ENCODE results near the gene CYBA.

CYBA gene

DNA sequence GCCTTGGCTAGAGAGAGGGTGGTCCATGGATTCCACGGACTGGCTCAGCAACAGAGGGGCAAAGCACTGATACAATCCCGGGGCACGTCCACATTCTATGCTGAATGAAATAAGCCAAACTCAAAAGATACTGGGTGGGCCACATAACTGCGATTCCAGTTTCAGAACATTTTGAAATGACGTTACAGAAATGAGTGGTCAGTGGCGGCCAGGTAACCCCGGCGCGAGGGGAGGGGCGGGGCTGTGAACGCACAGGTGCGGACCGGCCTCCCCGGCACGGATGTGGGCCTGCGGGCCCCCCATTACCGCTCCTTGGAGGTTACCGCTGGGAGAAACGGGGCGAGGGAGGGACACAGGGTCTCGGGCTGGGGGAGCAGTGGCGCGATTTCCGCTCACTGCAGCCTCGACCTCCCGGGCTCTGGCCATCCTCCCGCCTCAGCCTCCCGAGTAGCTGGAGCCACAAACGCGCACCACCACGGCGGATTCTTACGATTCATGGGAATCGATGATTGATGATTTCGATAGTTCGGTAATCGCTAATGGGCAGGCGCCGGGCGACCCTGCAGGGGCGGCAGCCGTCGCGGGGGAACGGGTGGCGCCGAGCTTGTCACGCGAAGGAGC lies 11.5 kb upstream of the CYBA start:
- peak overlapping the region; percentile 70 for H3K4me3 ChIP-seq (replicated peaks; ENCODE audit: insufficient read depth, low read length)
- no peak for DNase-seq (ENCODE audit: low read depth in 1 of 2, low spot score in 1 of 2)
- TF ChIP-seq SPI1 (IDR thresholded peaks at IDR 0.05; ENCODE audit: borderline replicate concordance, low read depth) (no peak), CTCF (IDR thresholded peaks at IDR 0.05; ENCODE audit: insufficient read depth, low read length) (no peak), REST (IDR thresholded peaks at IDR 0.05; ENCODE audit: insufficient replicate concordance, low read depth) (no peak), GABPA (IDR thresholded peaks at IDR 0.05; ENCODE audit: low read depth) (no peak), POLR2AphosphoS5 (IDR thresholded peaks at IDR 0.05; ENCODE audit: low read depth) (no peak)
- H3K27me3 ChIP-seq (ENCODE audit: insufficient read depth, poor library complexity, severe bottlenecking) = no peaks in the 10 kb centered on the region
- H3K27ac ChIP-seq (replicated peaks) = no peak overlapping the region

- TF ChIP-seq GABPA (IDR thresholded peaks at IDR 0.05; ENCODE audit: low read depth) (no peak), SPI1 (IDR thresholded peaks at IDR 0.05; ENCODE audit: borderline replicate concordance, low read depth) (no peak), POLR2AphosphoS5 (IDR thresholded peaks at IDR 0.05; ENCODE audit: low read depth) (no peak), CTCF (IDR thresholded peaks at IDR 0.05; ENCODE audit: insufficient read depth, low read length) (no peak), REST (IDR thresholded peaks at IDR 0.05; ENCODE audit: insufficient replicate concordance, low read depth) (no peak)
- no peak overlapping the region for H3K4me3 ChIP-seq (replicated peaks; ENCODE audit: insufficient read depth, low read length)
- no peak overlapping the region for H3K27ac ChIP-seq (replicated peaks)
- no peak for DNase-seq (ENCODE audit: low read depth in 1 of 2, low spot score in 1 of 2)
- H3K27me3 ChIP-seq (ENCODE audit: insufficient read depth, poor library complexity, severe bottlenecking) = no peaks in the 10 kb centered on the region
Observed at GRCh38 chr16:88661468-88661867, 10.6 kb upstream of the CYBA start.

GRCh38 chr16:88659160-88659559 lies 8.3 kb upstream of the CYBA start:
- Histone ChIP-seq H3K27ac (replicated peaks) (no peak overlapping the region), H3K4me3 (replicated peaks; ENCODE audit: insufficient read depth, low read length) (no peak overlapping the region), H3K27me3 (ENCODE audit: insufficient read depth, poor library complexity, severe bottlenecking) (no peaks in the 10 kb centered on the region)
- DNase-seq (ENCODE audit: low read depth in 1 of 2, low spot score in 1 of 2) = no peak
- no peak for TF ChIP-seq POLR2AphosphoS5 (IDR thresholded peaks at IDR 0.05; ENCODE audit: low read depth)
- TF ChIP-seq GABPA (IDR thresholded peaks at IDR 0.05; ENCODE audit: low read depth) = no peak

GRCh38 chr16:88658714-88659113 lies 7.9 kb upstream of the CYBA start:
- no peak for TF ChIP-seq GABPA (IDR thresholded peaks at IDR 0.05; ENCODE audit: low read depth)
- TF ChIP-seq REST (IDR thresholded peaks at IDR 0.05; ENCODE audit: insufficient replicate concordance, low read depth) = no peak
- no peak for TF ChIP-seq SPI1 (IDR thresholded peaks at IDR 0.05; ENCODE audit: borderline replicate concordance, low read depth)
- TF ChIP-seq POLR2AphosphoS5 (IDR thresholded peaks at IDR 0.05; ENCODE audit: low read depth) = no peak
- TF ChIP-seq CTCF (IDR thresholded peaks at IDR 0.05; ENCODE audit: insufficient read depth, low read length) = no peak
- no peak for DNase-seq (ENCODE audit: low read depth in 1 of 2, low spot score in 1 of 2)
- H3K4me3 ChIP-seq (replicated peaks; ENCODE audit: insufficient read depth, low read length) = no peak overlapping the region
- H3K27me3 ChIP-seq (ENCODE audit: insufficient read depth, poor library complexity, severe bottlenecking) = no peaks in the 10 kb centered on the region
- H3K27ac ChIP-seq (replicated peaks) = no peak overlapping the region

Measured in HL-60 (cell line).